ENCODE results near the gene TLCD1. TPM values are rescaled to one million over a fixed set of nuclear protein-coding genes. Genes with fewer than 3 reads are reported as not detected.

TLCD1 gene
- polyA plus RNA-seq (2012; rRNA removed) = 18.3 and 21.6 TPM in 2 replicates
- 15.0 and 18.4 TPM in 2 replicates for polyA plus RNA-seq (2012; cell fraction: cytosol; rRNA removed)
- polyA plus RNA-seq (2012; cell fraction: nucleus; rRNA removed) = 6.5 and 7.8 TPM in 2 replicates

GRCh38 chr17:28726226-28726626, at the start of gene TLCD1:
TLCD1 (minus strand) TSS chr17:28726233; CDS start chr17:28726097, 136 bp downstream.
- H3K79me2 ChIP-seq (ENCODE audit: insufficient read depth) = peaks cover 21% of the 10 kb centered on the region
- H3K4me3 ChIP-seq (ENCODE audit: low read depth in 2 of 2, low read length in 1 of 2) = peak within 1 kb of the TSS; percentile 62 to 81
- peaks cover 30 to 34% of the 10 kb centered on the region in 2 experiments for H3K36me3 ChIP-seq (replicated peaks in 1 of 2; ENCODE audit: control insufficient read depth in 1 of 2, insufficient read depth in 2 of 2, low read length in 1 of 2)
- H3K27me3 ChIP-seq (ENCODE audit: insufficient read depth) = no peaks in the 10 kb centered on the region
- WGBS (ENCODE audit: low lambda C conversion rate) = 0% methylated on average over 7 of the region's 49 CpGs
- H3K27ac ChIP-seq (ENCODE audit: low read depth in 2 of 2, low read length in 1 of 2) = peak within 1 kb of the TSS; percentile 88 to 97
- H4K20me1 ChIP-seq (ENCODE audit: insufficient read depth) = peaks cover 30% of the 10 kb centered on the region
- ChIA-PET POLR2A (interaction anchor here (0.7 to 4.5 kb wide), 8 partner anchors 16 to 239 kb away, joined by 3 to 90 read pairs (median 8); partner anchors contain the start of genes PROCA1 and TRAF4), CTCF (interaction anchor here (0.5 to 11.1 kb wide), 55 partner anchors 9 to 565 kb away, joined by 3 to 612 read pairs (median 6); partner anchors contain the start of genes BLTP2, DHRS13, FAM222B and FLOT2)
- H2AFZ ChIP-seq (ENCODE audit: low read depth) = peak within 1 kb of the TSS; percentile 81; the same call in 1 of the 2 replicates
- no peaks in the 10 kb centered on the region for H3K9me2 ChIP-seq
- DNase-seq = peak; percentile 92
- H3K4me2 ChIP-seq = peak within 1 kb of the TSS; percentile 99
- peak within 1 kb of the TSS; percentile 90 for H3K9ac ChIP-seq
- H3F3A ChIP-seq (replicated peaks; ENCODE audit: insufficient read depth) = peaks cover 66% of the 10 kb centered on the region
- TF ChIP-seq FOXM1 (IDR thresholded peaks at IDR 0.05; ENCODE audit: low read depth) (no peak), ZBTB33 (IDR thresholded peaks at IDR 0.05; ENCODE audit: borderline replicate concordance, low read depth) (peak; percentile 79; the same call in 1 of the 2 replicates), SIN3A (IDR thresholded peaks at IDR 0.05; ENCODE audit: borderline replicate concordance, low read depth, low read length) (no peak), FOSL2 (IDR thresholded peaks at IDR 0.05; ENCODE audit: borderline replicate concordance, low read depth) (no peak), RCOR1 (IDR thresholded peaks at IDR 0.05; ENCODE audit: low read length) (no peak), NFIC (IDR thresholded peaks at IDR 0.05; ENCODE audit: borderline replicate concordance) (no peak), CHD2 (IDR thresholded peaks at IDR 0.05; ENCODE audit: low read length, partially characterized antibody) (peak; percentile 61), PBX3 (IDR thresholded peaks at IDR 0.05) (no peak), TEAD4 (IDR thresholded peaks at IDR 0.05; ENCODE audit: borderline replicate concordance, insufficient read depth) (no peak), POLR2AphosphoS5 (IDR thresholded peaks at IDR 0.05; ENCODE audit: low read depth, low read length) (0 out of 2 replicates have a peak, but pooled peaks have one; percentile 2), EZH2phosphoT487 (IDR thresholded peaks at IDR 0.05; ENCODE audit: borderline replicate concordance, low read depth) (no peak)
- H3K4me1 ChIP-seq (ENCODE audit: control insufficient read depth in 1 of 2, insufficient read depth in 2 of 2, low read depth in 1 of 2, low read length in 1 of 2) = peaks cover 16 to 42% of the 10 kb centered on the region in 2 experiments
- no peaks in the 10 kb centered on the region for H3K9me3 ChIP-seq

GRCh38 chr17:28774206-28774605, 48.2 kb upstream of the TLCD1 start:
- Histone ChIP-seq H3F3A (replicated peaks; ENCODE audit: insufficient read depth) (peaks cover 7% of the 10 kb centered on the region), H3K4me2 (no peak overlapping the region), H3K79me2 (ENCODE audit: insufficient read depth) (peaks cover 72% of the 10 kb centered on the region), H3K9me2 (no peaks in the 10 kb centered on the region), H3K9ac (no peak overlapping the region), H3K36me3 (replicated peaks in 1 of 2; ENCODE audit: control insufficient read depth in 1 of 2, insufficient read depth in 2 of 2, low read length in 1 of 2) (peaks cover 0 to 8% of the 10 kb centered on the region in 2 experiments), H3K4me3 (ENCODE audit: low read depth in 2 of 2, low read length in 1 of 2) (no peak overlapping the region), H3K27me3 (ENCODE audit: insufficient read depth) (no peaks in the 10 kb centered on the region), H3K9me3 (no peaks in the 10 kb centered on the region), H2AFZ (ENCODE audit: low read depth) (no peak overlapping the region), H3K4me1 (ENCODE audit: control insufficient read depth in 1 of 2, insufficient read depth in 2 of 2, low read depth in 1 of 2, low read length in 1 of 2) (no peaks in the 10 kb centered on the region), H3K27ac (ENCODE audit: low read depth in 2 of 2, low read length in 1 of 2) (no peak overlapping the region), H4K20me1 (ENCODE audit: insufficient read depth) (peaks cover 25% of the 10 kb centered on the region; the same call in 1 of the 2 replicates)
- CTCF ChIA-PET = interaction anchor here (0.6 to 5.3 kb wide), 7 partner anchors 10 to 214 kb away, joined by 3 to 82 read pairs (median 5); no protein-coding TSS in a partner anchor
- DNase-seq = no peak
- WGBS (ENCODE audit: low lambda C conversion rate) = 85% methylated on average over 3 of the region's 3 CpGs
- POLR2A ChIA-PET = interaction anchor here (0.8 kb wide), 1 partner anchor 38 kb away, joined by 3 read pairs; no protein-coding TSS in a partner anchor
- TF ChIP-seq CTCF (IDR thresholded peaks at IDR 0.05) (no peak), MEF2A (IDR thresholded peaks at IDR 0.05; ENCODE audit: borderline replicate concordance, low read depth) (no peak), CHD2 (IDR thresholded peaks at IDR 0.05; ENCODE audit: low read length, partially characterized antibody) (no peak), RCOR1 (IDR thresholded peaks at IDR 0.05; ENCODE audit: low read length) (no peak), IRF3 (IDR thresholded peaks at IDR 0.05; ENCODE audit: low read depth, low read length) (no peak), EZH2phosphoT487 (IDR thresholded peaks at IDR 0.05; ENCODE audit: borderline replicate concordance, low read depth) (no peak), RAD21 (IDR thresholded peaks at IDR 0.05; ENCODE audit: low read length) (no peak), MXI1 (IDR thresholded peaks at IDR 0.05; ENCODE audit: low read depth, low read length) (no peak), GATA2 (CRISPR knock-in tag; IDR thresholded peaks at IDR 0.05) (no peak), POLR2AphosphoS5 (IDR thresholded peaks at IDR 0.05; ENCODE audit: low read depth, low read length) (no peak), TEAD4 (IDR thresholded peaks at IDR 0.05; ENCODE audit: borderline replicate concordance, insufficient read depth) (no peak), JUND (IDR thresholded peaks at IDR 0.05) (no peak), SMC3 (IDR thresholded peaks at IDR 0.05; ENCODE audit: low read depth, low read length) (no peak), GABPA (IDR thresholded peaks at IDR 0.05; ENCODE audit: low read depth) (no peak), FOSL2 (IDR thresholded peaks at IDR 0.05; ENCODE audit: borderline replicate concordance, low read depth) (no peak)

All from SK-N-SH (cell line).